ENCODE measurements around the gene STON1. TPM values are rescaled to one million over a fixed set of nuclear protein-coding genes. Genes with fewer than 3 reads are reported as not detected.
"Not testable (repeated sequence)": the region's sequence is repeated elsewhere in the genome, so short reads cannot be mapped to it uniquely, and the experiment has no call there.

Gene STON1
- total RNA-seq, 1 donor, result 24.6 TPM

DNA sequence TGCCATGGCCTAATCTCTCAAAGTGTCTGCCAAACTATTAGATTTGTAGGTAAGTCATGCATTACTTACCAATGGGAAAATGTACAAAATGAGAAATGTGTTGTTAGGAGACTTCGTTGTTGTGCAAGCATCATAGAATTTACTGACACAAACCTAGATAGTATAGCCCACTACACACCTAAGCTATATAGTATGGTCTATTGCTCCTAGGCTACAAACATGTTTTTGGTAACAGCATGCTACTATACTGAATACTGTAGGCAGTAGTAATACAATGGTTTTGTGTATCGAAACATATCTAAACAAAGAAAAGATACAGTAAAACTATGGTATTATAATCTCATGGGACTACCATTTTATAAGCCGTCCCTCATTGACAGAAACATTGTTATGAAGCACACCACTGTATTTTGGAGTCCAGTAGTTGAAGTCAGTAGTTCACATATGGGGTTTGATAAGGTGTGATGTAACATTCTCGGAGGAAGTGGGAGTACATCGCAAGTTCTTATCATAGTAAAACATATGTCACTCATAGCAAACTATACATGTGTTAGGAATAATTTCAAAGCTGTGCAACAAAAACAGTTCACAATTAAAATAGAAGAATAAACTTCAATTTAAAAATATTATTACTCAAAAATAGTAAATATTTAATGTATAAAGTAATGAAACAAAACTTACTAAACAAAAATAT, 75.7 kb downstream of the STON1 start:
- H3K4me3 ChIP-seq (ENCODE audit: low read depth, low read length), result no peak overlapping the region
- TF ChIP-seq, protein P1, sequence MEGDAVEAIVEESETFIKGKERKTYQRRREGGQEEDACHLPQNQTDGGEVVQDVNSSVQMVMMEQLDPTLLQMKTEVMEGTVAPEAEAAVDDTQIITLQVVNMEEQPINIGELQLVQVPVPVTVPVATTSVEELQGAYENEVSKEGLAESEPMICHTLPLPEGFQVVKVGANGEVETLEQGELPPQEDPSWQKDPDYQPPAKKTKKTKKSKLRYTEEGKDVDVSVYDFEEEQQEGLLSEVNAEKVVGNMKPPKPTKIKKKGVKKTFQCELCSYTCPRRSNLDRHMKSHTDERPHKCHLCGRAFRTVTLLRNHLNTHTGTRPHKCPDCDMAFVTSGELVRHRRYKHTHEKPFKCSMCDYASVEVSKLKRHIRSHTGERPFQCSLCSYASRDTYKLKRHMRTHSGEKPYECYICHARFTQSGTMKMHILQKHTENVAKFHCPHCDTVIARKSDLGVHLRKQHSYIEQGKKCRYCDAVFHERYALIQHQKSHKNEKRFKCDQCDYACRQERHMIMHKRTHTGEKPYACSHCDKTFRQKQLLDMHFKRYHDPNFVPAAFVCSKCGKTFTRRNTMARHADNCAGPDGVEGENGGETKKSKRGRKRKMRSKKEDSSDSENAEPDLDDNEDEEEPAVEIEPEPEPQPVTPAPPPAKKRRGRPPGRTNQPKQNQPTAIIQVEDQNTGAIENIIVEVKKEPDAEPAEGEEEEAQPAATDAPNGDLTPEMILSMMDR (IDR thresholded peaks at IDR 0.05; ENCODE audit: insufficient read depth, low read length), result no peak
- DNase-seq (ENCODE audit: low read depth), result no peak

DNA sequence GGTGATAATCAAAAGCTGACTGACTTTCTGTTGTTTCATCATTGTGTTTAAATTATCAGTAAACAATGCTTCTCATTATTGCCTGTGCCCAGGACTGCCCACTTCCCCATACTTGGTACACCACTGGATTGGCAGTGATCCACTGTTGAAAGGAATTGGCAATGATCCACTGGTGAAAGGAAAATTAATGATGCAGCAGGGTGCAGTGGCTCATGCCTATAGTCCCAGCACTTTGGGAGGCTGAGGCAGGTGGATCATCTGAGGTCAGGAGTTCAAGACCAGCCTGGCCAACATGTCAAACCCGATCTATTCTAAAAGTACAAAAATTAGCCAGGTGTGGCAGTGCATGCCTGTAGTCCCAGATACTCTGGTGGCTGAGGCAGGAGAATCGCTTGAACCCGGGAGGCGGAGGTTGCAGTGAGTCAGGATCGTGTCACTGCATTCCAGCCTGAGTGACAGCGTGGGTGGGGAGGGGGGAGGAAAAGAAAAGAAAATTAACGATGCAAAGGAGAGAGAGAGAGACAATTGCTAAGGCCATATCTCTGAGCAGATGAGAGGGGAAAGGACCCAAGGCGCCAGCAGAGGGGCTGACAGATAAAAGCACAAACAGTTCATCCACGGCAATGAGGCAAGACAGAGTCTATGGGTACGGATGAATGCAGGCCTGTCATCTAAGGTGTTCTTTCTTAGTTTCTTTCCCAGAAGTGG, 77.5 kb downstream of the STON1 start:
- no peak overlapping the region for H3K4me3 ChIP-seq (ENCODE audit: low read depth, low read length)
- TF ChIP-seq, protein P1 (IDR thresholded peaks at IDR 0.05; ENCODE audit: insufficient read depth, low read length), result no peak
- peak; percentile 28 for DNase-seq (ENCODE audit: low read depth)

DNA sequence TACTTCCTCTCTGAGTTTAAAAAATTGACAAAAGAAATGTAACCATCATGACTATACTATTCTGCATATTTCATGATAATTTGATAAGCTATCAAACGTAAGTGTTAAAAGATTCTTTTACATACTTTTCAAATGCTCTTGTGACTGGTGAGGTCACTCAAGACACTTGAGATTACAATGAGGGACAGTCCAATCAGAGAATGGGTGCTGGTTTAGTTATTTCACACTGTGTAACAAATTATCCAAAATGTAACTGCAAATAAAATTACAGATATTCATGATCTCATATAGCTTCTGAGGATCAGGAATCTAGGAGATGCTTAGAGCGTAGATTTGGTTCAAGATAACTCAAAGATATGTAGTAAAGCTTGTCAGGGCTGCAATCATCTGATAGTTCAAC, 83.3 kb downstream of the STON1 start:
- TF ChIP-seq, protein P1 (IDR thresholded peaks at IDR 0.05; ENCODE audit: insufficient read depth, low read length), result no peak
- DNase-seq (ENCODE audit: low read depth), result no peak
- H3K4me3 ChIP-seq (ENCODE audit: low read depth, low read length), result no peak overlapping the region

DNA sequence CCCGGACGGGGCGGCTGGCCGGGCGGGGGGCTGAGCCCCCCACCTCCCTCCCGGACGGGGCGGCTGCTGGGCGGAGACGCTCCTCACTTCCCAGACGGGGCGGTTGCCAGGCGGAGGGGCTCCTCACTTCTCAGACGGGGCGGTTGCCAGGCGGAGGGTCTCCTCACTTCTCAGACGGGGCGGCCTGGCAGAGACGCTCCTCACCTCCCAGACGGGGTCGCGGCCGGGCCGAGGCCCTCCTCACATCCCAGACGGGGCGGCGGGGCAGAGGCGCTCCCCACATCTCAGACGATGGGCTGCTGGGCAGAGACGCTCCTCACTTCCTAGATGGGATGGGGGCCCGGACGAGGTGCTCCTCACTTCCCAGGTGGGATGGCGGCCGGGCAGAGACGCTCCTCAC, 84.6 kb downstream of the STON1 start:
- H3K4me3 ChIP-seq (ENCODE audit: low read depth, low read length); DNase-seq (ENCODE audit: low read depth): not testable (repeated sequence)

DNA sequence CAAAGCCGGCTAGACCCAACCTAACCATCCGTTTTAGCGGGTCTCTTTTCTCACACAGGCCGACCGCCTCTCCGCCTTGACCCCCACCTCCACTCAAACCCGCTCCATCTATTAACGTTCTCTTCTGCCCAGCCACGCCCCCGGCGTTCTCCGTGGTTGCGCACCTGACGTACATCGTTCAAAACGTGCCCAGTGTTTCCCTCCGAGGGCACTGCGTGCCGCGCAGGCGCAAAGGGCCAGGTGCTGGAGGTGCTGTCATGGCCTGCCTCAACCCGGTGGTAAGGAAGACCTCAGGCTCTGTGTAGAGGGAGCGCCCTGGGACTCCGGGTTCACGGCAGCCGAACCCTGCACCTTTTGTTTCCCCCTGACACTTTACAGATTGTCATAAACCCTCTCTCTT, 87.7 kb downstream of the STON1 start, which contains the start of gene GTF2A1L:
TSS of gene GTF2A1L (plus strand) at position 239 of the 400 bp plus-strand sequence. CDS start at position 258, 19 bp downstream.
- H3K4me3 ChIP-seq (ENCODE audit: low read depth, low read length), result no peak within 1 kb of the TSS
- TF ChIP-seq, protein P1 (IDR thresholded peaks at IDR 0.05; ENCODE audit: insufficient read depth, low read length), result no peak
- no peak for DNase-seq (ENCODE audit: low read depth)

DNA sequence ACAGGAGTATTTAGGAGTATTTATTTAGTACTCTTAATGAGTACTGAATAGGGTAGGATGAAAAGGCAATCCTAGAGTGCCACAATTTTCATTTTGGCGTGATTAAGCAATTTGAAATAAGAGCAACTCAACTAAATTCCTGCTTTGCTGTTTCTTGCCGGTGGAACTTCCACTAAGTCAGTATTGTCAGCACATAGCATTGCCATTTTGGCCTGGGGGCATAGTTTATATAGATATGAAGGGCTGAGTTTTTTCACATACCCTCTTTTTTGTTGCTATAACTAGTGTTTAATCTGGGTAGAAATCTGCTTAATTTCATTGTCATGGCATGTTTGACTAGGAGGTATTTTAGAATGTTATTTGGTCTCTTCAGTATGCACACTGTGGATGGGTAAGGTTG, 89.6 kb downstream of the STON1 start:
- no peak overlapping the region for H3K4me3 ChIP-seq (ENCODE audit: low read depth, low read length)
- no peak for DNase-seq (ENCODE audit: low read depth)
- TF ChIP-seq, protein P1 (IDR thresholded peaks at IDR 0.05; ENCODE audit: insufficient read depth, low read length), result no peak

DNA sequence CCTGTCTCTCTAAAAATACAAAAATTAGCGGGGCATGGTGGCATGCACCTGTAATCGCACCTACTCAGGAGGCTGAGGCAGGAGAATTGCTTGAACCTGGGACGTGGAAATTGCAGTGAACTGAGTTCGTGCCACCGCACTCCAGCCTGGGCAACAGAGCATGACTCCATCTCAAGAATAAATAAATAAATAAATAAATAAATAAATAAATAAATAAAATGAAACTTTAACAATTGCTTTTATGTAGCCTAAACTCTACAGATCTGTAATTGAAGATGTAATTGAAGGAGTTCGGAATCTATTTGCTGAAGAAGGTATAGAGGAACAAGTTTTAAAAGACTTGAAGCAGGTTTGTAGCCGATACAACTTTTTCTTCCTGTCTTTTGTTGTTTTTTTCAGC, 90.7 kb downstream of the STON1 start:
- TF ChIP-seq, protein P1 (IDR thresholded peaks at IDR 0.05; ENCODE audit: insufficient read depth, low read length), result no peak
- H3K4me3 ChIP-seq (ENCODE audit: low read depth, low read length), result no peak overlapping the region
- no peak for DNase-seq (ENCODE audit: low read depth)

DNA sequence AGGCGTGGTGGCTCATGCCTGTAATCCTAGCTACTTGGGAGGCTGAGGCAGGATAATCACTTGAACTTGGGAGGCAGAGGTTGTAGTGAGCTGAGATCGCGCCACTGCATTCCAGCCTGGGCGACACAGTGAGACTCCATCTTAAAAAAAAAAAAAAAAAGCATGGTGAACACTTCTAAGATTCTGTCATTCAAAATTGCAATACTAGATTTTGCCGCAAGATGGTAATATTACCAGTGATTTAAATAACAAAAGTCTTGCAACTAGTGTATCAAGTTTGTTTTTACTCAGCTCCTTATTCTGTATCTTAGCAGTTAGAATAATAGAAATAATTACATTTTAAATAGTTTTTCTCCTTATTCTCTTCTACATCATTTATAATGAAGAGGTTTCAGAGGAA, 92.7 kb downstream of the STON1 start:
- not testable (repeated sequence) for H3K4me3 ChIP-seq (ENCODE audit: low read depth, low read length)
- peak; percentile 8 for DNase-seq (ENCODE audit: low read depth)
